Gastrocnemius medialis (tissue), 4 donors: ENCODE measurements around the gene TNFRSF13B.

Experiments used
- CTCF ChIP-seq, 5 experiments: fragments of 450-650 bp in 3 of 5; fragments of 200-600 bp in 2 of 5; sonication (generic) in 2 of 5; IDR thresholded peaks in 4 of 5; conservative IDR thresholded peaks in 1 of 5; 1 replicate in 4 of 5; 2 replicates in 1 of 5; pipeline ENCODE4 v1.5.1; 2016 to 2019; ENCODE audit warnings: antibody characterized with exemption in 5 of 5, mild to moderate bottlenecking in 3 of 5, moderate library complexity in 3 of 5
- POLR2A ChIP-seq, 2 donors: fragments of 450-650 bp; IDR thresholded peaks; one replicate each; pipeline ENCODE4 v1.6.1; 2017; ENCODE audit warnings: antibody characterized with exemption in 2 of 2, mild to moderate bottlenecking in 2 of 2, moderate library complexity in 2 of 2

GRCh38 chr17:16954521-16954920, 17.4 kb downstream of the TNFRSF13B start:
- TF ChIP-seq CTCF (IDR thresholded peaks at IDR 0.05 in 4 of 5, conservative IDR thresholded peaks at IDR 0.05 in 1 of 5), result no peak
- no peak for TF ChIP-seq POLR2A (IDR thresholded peaks at IDR 0.05)
